Measurements from ENCODE around the gene PTPN4. TPM values are rescaled to one million over a fixed set of nuclear protein-coding genes. Genes with fewer than 3 reads are reported as not detected.

PTPN4 gene
- total and polyA plus RNA-seq, 2 of the 13 experiments (the other 11 are each of a cell fraction or from before 2014, with no cell fraction given): 20.3 to 34.6 TPM

GRCh38 chr2:119852214-119852613, 92.5 kb downstream of the PTPN4 start:
- peaks cover 21% of the 10 kb centered on the region for H3K9me3 ChIP-seq (ENCODE audit: low read length)
- H3K9ac ChIP-seq (ENCODE audit: insufficient read depth, low read depth, low read length): no peak overlapping the region
- no peaks in the 10 kb centered on the region for H3K36me3 ChIP-seq (replicated peaks in 1 of 2; ENCODE audit: control insufficient read depth in 1 of 2, insufficient read depth in 2 of 2, low read length in 2 of 2)
- H3K27ac ChIP-seq (ENCODE audit: extremely low read length, insufficient read depth, low read length): no peak overlapping the region
- intact Hi-C loops (cut with micrococcal nuclease; ENCODE audit: unreplicated experiment): no loop called here
- no peak overlapping the region for H2AFZ ChIP-seq (ENCODE audit: low read length)
- FAIRE-seq: no peak
- no peak overlapping the region for H3K4me2 ChIP-seq (ENCODE audit: low read depth, low read length)
- no peaks in the 10 kb centered on the region for H3K27me3 ChIP-seq (ENCODE audit: control insufficient read depth in 1 of 2, insufficient read depth in 2 of 2, low read length in 2 of 2)
- no peaks in the 10 kb centered on the region for H4K20me1 ChIP-seq (ENCODE audit: insufficient read depth, low read length)
- no peak for DNase-seq (ENCODE audit: low spot score)
- CTCF ChIA-PET (ENCODE audit: low intra/inter-chr PET ratio, low total read pairs): no interaction called here
- POLR2A ChIA-PET: no interaction called here
- no TSS peak for BruUV-seq (replicated peaks)
- H3K4me1 ChIP-seq (ENCODE audit: insufficient read depth, low read length): 0 out of 2 replicates have a peak, but pooled peaks cover 7% of the 10 kb centered on the region
- H3K79me2 ChIP-seq (ENCODE audit: insufficient read depth, low read length): peaks cover 18% of the 10 kb centered on the region
- no peak for TF ChIP-seq MEIS2 (CRISPR knock-in tag; IDR thresholded peaks at IDR 0.05)
- TF ChIP-seq ZNF562 (CRISPR knock-in tag; IDR thresholded peaks at IDR 0.05; ENCODE audit: borderline replicate concordance): peak; percentile 97
- no peak overlapping the region for H3K4me3 ChIP-seq (replicated peaks in 1 of 3; ENCODE audit: insufficient read depth in 1 of 3, low read depth in 2 of 3, low read length in 3 of 3)
- ATAC-seq: no peak
- 98% methylated on average over 6 of the region's 6 CpGs for WGBS (ENCODE audit: low lambda C conversion rate)
- in situ Hi-C loops (cut with HindIII; ENCODE audit: extremely low pct_ligation_motif_present, low pct_unique_long_range_greater_than_20kb): no loop called here

GRCh38 chr2:119853777-119854399, 94.2 kb downstream of the PTPN4 start:
- in situ Hi-C loops (cut with HindIII; ENCODE audit: extremely low pct_ligation_motif_present, low pct_unique_long_range_greater_than_20kb): no loop called here
- H4K20me1 ChIP-seq (ENCODE audit: insufficient read depth, low read length): no peaks in the 10 kb centered on the region
- peaks cover 21% of the 10 kb centered on the region for H3K9me3 ChIP-seq (ENCODE audit: low read length)
- no peaks in the 10 kb centered on the region for H3K27me3 ChIP-seq (ENCODE audit: control insufficient read depth in 1 of 2, insufficient read depth in 2 of 2, low read length in 2 of 2)
- peaks cover 23% of the 10 kb centered on the region for H3K79me2 ChIP-seq (ENCODE audit: insufficient read depth, low read length)
- no peak overlapping the region for H3K9ac ChIP-seq (ENCODE audit: insufficient read depth, low read depth, low read length)
- WGBS (ENCODE audit: low lambda C conversion rate): 98% methylated on average over 8 of the region's 8 CpGs
- no peak overlapping the region for H3K4me2 ChIP-seq (ENCODE audit: low read depth, low read length)
- no peak overlapping the region for H2AFZ ChIP-seq (ENCODE audit: low read length)
- DNase-seq (ENCODE audit: low spot score) (no peak), ATAC-seq (no peak), FAIRE-seq (no peak)
- ChIA-PET CTCF (ENCODE audit: low intra/inter-chr PET ratio, low total read pairs) (no interaction called here), POLR2A (no interaction called here)
- no peak overlapping the region for H3K27ac ChIP-seq (ENCODE audit: extremely low read length, insufficient read depth, low read length)
- H3K4me3 ChIP-seq (replicated peaks in 1 of 3; ENCODE audit: insufficient read depth in 1 of 3, low read depth in 2 of 3, low read length in 3 of 3): no peak overlapping the region
- H3K4me1 ChIP-seq (ENCODE audit: insufficient read depth, low read length): 0 out of 2 replicates have a peak, but pooled peaks cover 7% of the 10 kb centered on the region
- H3K36me3 ChIP-seq (replicated peaks in 1 of 2; ENCODE audit: control insufficient read depth in 1 of 2, insufficient read depth in 2 of 2, low read length in 2 of 2): no peaks in the 10 kb centered on the region
- no TSS peak for BruUV-seq (replicated peaks)
- intact Hi-C loops (cut with micrococcal nuclease; ENCODE audit: unreplicated experiment): no loop called here
- TF ChIP-seq ZMAT3 (CRISPR knock-in tag; conservative IDR thresholded peaks at IDR 0.05): no peak
- no peak for TF ChIP-seq ZNF749 (CRISPR knock-in tag; IDR thresholded peaks at IDR 0.05; ENCODE audit: borderline replicate concordance)
- no peak for TF ChIP-seq SNAPC5 (CRISPR knock-in tag; IDR thresholded peaks at IDR 0.05; ENCODE audit: borderline replicate concordance)
- no peak for TF ChIP-seq ZNF549 (CRISPR knock-in tag; IDR thresholded peaks at IDR 0.05)
- TF ChIP-seq NR3C1 (CRISPR knock-in tag; IDR thresholded peaks at IDR 0.05): no peak
- no peak for TF ChIP-seq BCLAF1 (IDR thresholded peaks at IDR 0.05)
- no peak for TF ChIP-seq ELF3 (CRISPR knock-in tag; IDR thresholded peaks at IDR 0.05)
- no peak for TF ChIP-seq ZNF569 (CRISPR knock-in tag; IDR thresholded peaks at IDR 0.05; ENCODE audit: borderline replicate concordance)
- TF ChIP-seq ZBTB39 (CRISPR knock-in tag; IDR thresholded peaks at IDR 0.05): no peak

All from HepG2 (cell line).